Mucosa of stomach (tissue), 1 donor: ENCODE results near the gene KCNC4.

ENCODE experiments used
- H3K27me3 ChIP-seq: one replicate; pipeline ENCODE4 v1.7.0; 2013; ENCODE audit warnings: mild to moderate bottlenecking, low read length; ENCODE audit not compliant: control insufficient read depth, insufficient read depth
- H3K36me3 ChIP-seq: one replicate; pipeline ENCODE4 v1.7.0; 2013; ENCODE audit warnings: low read length; ENCODE audit not compliant: control insufficient read depth, insufficient read depth
- H3K4me1 ChIP-seq: one replicate; pipeline ENCODE4 v1.7.0; 2013; ENCODE audit warnings: mild to moderate bottlenecking, low read length; ENCODE audit not compliant: control insufficient read depth, insufficient read depth
- H3K4me3 ChIP-seq: one replicate; pipeline ENCODE4 v1.7.0; 2013; ENCODE audit warnings: low read length
- H3K9ac ChIP-seq: one replicate; pipeline ENCODE4 v1.7.0; 2013; ENCODE audit warnings: mild to moderate bottlenecking, low read length, moderate library complexity
- H3K9me3 ChIP-seq: one replicate; pipeline ENCODE4 v1.7.0; 2013; ENCODE audit warnings: mild to moderate bottlenecking, low read length, moderate library complexity; ENCODE audit not compliant: control insufficient read depth
- donor health status: Pancreatic carcinoma.

Gene KCNC4

GRCh38 chr1:110218739-110219138 lies 8.6 kb downstream of the KCNC4 start:
- H3K9me3 ChIP-seq, result no peaks in the 10 kb centered on the region
- H3K4me1 ChIP-seq, result peaks cover 10% of the 10 kb centered on the region
- H3K4me3 ChIP-seq, result no peak overlapping the region
- H3K27me3 ChIP-seq, result peaks cover 2% of the 10 kb centered on the region
- no peaks in the 10 kb centered on the region for H3K36me3 ChIP-seq
- no peak overlapping the region for H3K9ac ChIP-seq

- Histone ChIP-seq H3K4me3 (no peak overlapping the region), H3K9me3 (no peaks in the 10 kb centered on the region), H3K27me3 (no peaks in the 10 kb centered on the region), H3K36me3 (no peaks in the 10 kb centered on the region), H3K4me1 (peaks cover 4% of the 10 kb centered on the region), H3K9ac (no peak overlapping the region)
These were observed 10.2 kb downstream of the KCNC4 start for GRCh38 chr1:110220324-110220723.

- Histone ChIP-seq H3K9ac (no peak overlapping the region), H3K9me3 (no peaks in the 10 kb centered on the region), H3K4me1 (no peaks in the 10 kb centered on the region), H3K36me3 (no peaks in the 10 kb centered on the region), H3K4me3 (no peak overlapping the region), H3K27me3 (no peaks in the 10 kb centered on the region)
These were observed 11.0 kb downstream of the KCNC4 start for GRCh38 chr1:110221119-110221518.

- Histone ChIP-seq H3K36me3 (no peaks in the 10 kb centered on the region), H3K4me1 (no peaks in the 10 kb centered on the region), H3K9me3 (no peaks in the 10 kb centered on the region), H3K9ac (no peak overlapping the region), H3K4me3 (no peak overlapping the region), H3K27me3 (no peaks in the 10 kb centered on the region)
These were observed 13.0 kb downstream of the KCNC4 start for GRCh38 chr1:110223127-110223526.

GRCh38 chr1:110223581-110223980 lies 13.5 kb downstream of the KCNC4 start:
- Histone ChIP-seq H3K27me3 (no peaks in the 10 kb centered on the region), H3K36me3 (no peaks in the 10 kb centered on the region), H3K9me3 (no peaks in the 10 kb centered on the region), H3K9ac (no peak overlapping the region), H3K4me3 (no peak overlapping the region), H3K4me1 (peaks cover under 1% of the 10 kb centered on the region)

GRCh38 chr1:110224240-110224995 lies 14.3 kb downstream of the KCNC4 start:
- H3K4me3 ChIP-seq, result no peak overlapping the region
- no peaks in the 10 kb centered on the region for H3K9me3 ChIP-seq
- H3K4me1 ChIP-seq, result peaks cover 5% of the 10 kb centered on the region
- no peak overlapping the region for H3K9ac ChIP-seq
- H3K27me3 ChIP-seq, result no peaks in the 10 kb centered on the region
- H3K36me3 ChIP-seq, result no peaks in the 10 kb centered on the region

- Histone ChIP-seq H3K27me3 (no peaks in the 10 kb centered on the region), H3K9ac (no peak overlapping the region), H3K36me3 (no peaks in the 10 kb centered on the region)
These were observed 15.1 kb downstream of the KCNC4 start for GRCh38 chr1:110225212-110225611.

GRCh38 chr1:110225756-110226404 lies 15.8 kb downstream of the KCNC4 start:
- H3K4me3 ChIP-seq, result no peak overlapping the region
- no peaks in the 10 kb centered on the region for H3K27me3 ChIP-seq
- H3K9me3 ChIP-seq, result no peaks in the 10 kb centered on the region
- H3K4me1 ChIP-seq, result peaks cover 5% of the 10 kb centered on the region
- H3K36me3 ChIP-seq, result no peaks in the 10 kb centered on the region
- H3K9ac ChIP-seq, result no peak overlapping the region

More at GRCh38 chr1:110225212-110225611, 15.1 kb downstream of the KCNC4 start:
- H3K4me1 ChIP-seq, result peaks cover 5% of the 10 kb centered on the region
- H3K9me3 ChIP-seq, result no peaks in the 10 kb centered on the region
- H3K4me3 ChIP-seq, result no peak overlapping the region

- Histone ChIP-seq H3K36me3 (no peaks in the 10 kb centered on the region), H3K9ac (no peak overlapping the region)
These were observed 17.7 kb downstream of the KCNC4 start for GRCh38 chr1:110227774-110228173.

GRCh38 chr1:110228381-110228780 lies 18.3 kb downstream of the KCNC4 start:
- Histone ChIP-seq H3K9ac (no peak overlapping the region), H3K4me1 (peaks cover 5% of the 10 kb centered on the region), H3K27me3 (no peaks in the 10 kb centered on the region), H3K9me3 (no peaks in the 10 kb centered on the region), H3K4me3 (no peak overlapping the region), H3K36me3 (no peaks in the 10 kb centered on the region)

More at GRCh38 chr1:110227774-110228173, 17.7 kb downstream of the KCNC4 start:
- H3K9me3 ChIP-seq, result no peaks in the 10 kb centered on the region
- H3K27me3 ChIP-seq, result no peaks in the 10 kb centered on the region
- no peak overlapping the region for H3K4me3 ChIP-seq
- H3K4me1 ChIP-seq, result peaks cover 5% of the 10 kb centered on the region

- no peaks in the 10 kb centered on the region for H3K36me3 ChIP-seq
- H3K27me3 ChIP-seq, result no peaks in the 10 kb centered on the region
- no peak overlapping the region for H3K4me3 ChIP-seq
- H3K4me1 ChIP-seq, result peaks cover 5% of the 10 kb centered on the region
- no peak overlapping the region for H3K9ac ChIP-seq
- H3K9me3 ChIP-seq, result no peaks in the 10 kb centered on the region
These were observed 18.8 kb downstream of the KCNC4 start for GRCh38 chr1:110228869-110229268.

- Histone ChIP-seq H3K36me3 (no peaks in the 10 kb centered on the region), H3K27me3 (no peaks in the 10 kb centered on the region), H3K4me1 (peaks cover 6% of the 10 kb centered on the region), H3K4me3 (no peak overlapping the region), H3K9ac (no peak overlapping the region), H3K9me3 (no peaks in the 10 kb centered on the region)
These were observed 19.4 kb downstream of the KCNC4 start for GRCh38 chr1:110229348-110230001.
